NT2/D1 (cell line): ENCODE measurements around the gene DZIP1.

Experiments
- DNase-seq: peaks from one replicate; pipeline ENCODE4 v3.0.0-alpha.2; 2011; ENCODE audit warnings: low read depth, low spot score
- H3K27me3 ChIP-seq: 2 replicates; pipeline ENCODE4 v1.6.0; 2011; ENCODE audit warnings: mild to moderate bottlenecking; ENCODE audit not compliant: insufficient read length, insufficient read depth
- H3K36me3 ChIP-seq: 2 replicates; pipeline ENCODE4 v1.6.1; 2011; ENCODE audit warnings: mild to moderate bottlenecking, low read length, mixed read lengths; ENCODE audit not compliant: insufficient read depth, insufficient read length
- H3K4me1 ChIP-seq: 2 replicates; pipeline ENCODE4 v1.5.1; 2011; ENCODE audit not compliant: insufficient read depth, insufficient read length
- H3K4me3 ChIP-seq: 2 replicates; pipeline ENCODE4 v1.5.1; 2011; ENCODE audit warnings: low read depth; ENCODE audit not compliant: insufficient read length
- H3K9ac ChIP-seq: 2 replicates; pipeline ENCODE4 v1.6.0; 2011; ENCODE audit warnings: low read depth; ENCODE audit not compliant: insufficient read length
- H3K9me3 ChIP-seq: 2 replicates; pipeline ENCODE4 v1.5.1; 2011; ENCODE audit warnings: mild to moderate bottlenecking, low read length; ENCODE audit not compliant: insufficient read depth
- SUZ12 ChIP-seq: IDR thresholded peaks from 2 replicates; pipeline ENCODE4 v1.6.1; 2011; ENCODE audit not compliant: insufficient read length, insufficient read depth; ENCODE audit errors: extremely low read depth
- YY1 ChIP-seq: IDR thresholded peaks from 2 replicates; pipeline ENCODE4 v1.6.1; 2011; ENCODE audit not compliant: insufficient read length, insufficient read depth
- ZNF274 ChIP-seq: IDR thresholded peaks from 2 replicates; pipeline ENCODE4 v1.6.1; 2011; ENCODE audit warnings: mild to moderate bottlenecking, low read depth, low read length

DZIP1 gene

GRCh38 chr13:95557013-95557412, 87.5 kb downstream of the DZIP1 start:
- Histone ChIP-seq H3K36me3 (peaks cover 22% of the 10 kb centered on the region), H3K4me3 (no peak overlapping the region), H3K9me3 (no peaks in the 10 kb centered on the region), H3K27me3 (no peaks in the 10 kb centered on the region), H3K4me1 (peaks cover 3% of the 10 kb centered on the region), H3K9ac (no peak overlapping the region)
- TF ChIP-seq ZNF274 = no peak
- no peak for DNase-seq

GRCh38 chr13:95553581-95554385, 90.7 kb downstream of the DZIP1 start:
- Histone ChIP-seq H3K4me1 (peaks cover 6% of the 10 kb centered on the region), H3K36me3 (peaks cover 4% of the 10 kb centered on the region), H3K9ac (peak overlapping the region; percentile 85), H3K27me3 (no peaks in the 10 kb centered on the region), H3K4me3 (peak overlapping the region; percentile 81), H3K9me3 (no peaks in the 10 kb centered on the region)
- TF ChIP-seq YY1 = no peak
- TF ChIP-seq SUZ12 = no peak
- TF ChIP-seq ZNF274 = no peak
- no peak for DNase-seq

GRCh38 chr13:95552539-95553441, 91.7 kb downstream of the DZIP1 start, which contains the start of gene CLDN10:
CLDN10 (plus strand) TSS chr13:95552720; CDS start chr13:95552754, 34 bp downstream.
- TF ChIP-seq SUZ12 = no peak
- no peak for TF ChIP-seq ZNF274
- TF ChIP-seq YY1 = no peak
- H3K36me3 ChIP-seq = peaks cover 4% of the 10 kb centered on the region
- peak within 1 kb of the TSS; percentile 85 for H3K9ac ChIP-seq
- peaks cover 8% of the 10 kb centered on the region for H3K4me1 ChIP-seq
- no peaks in the 10 kb centered on the region for H3K9me3 ChIP-seq
- peak within 1 kb of the TSS; percentile 81 for H3K4me3 ChIP-seq
- no peaks in the 10 kb centered on the region for H3K27me3 ChIP-seq
- peak; percentile 63 for DNase-seq

GRCh38 chr13:95552208-95552538, 92.3 kb downstream of the DZIP1 start:
- no peak overlapping the region for H3K4me3 ChIP-seq

GRCh38 chr13:95547531-95548167, 96.9 kb downstream of the DZIP1 start:
- Histone ChIP-seq H3K27me3 (no peaks in the 10 kb centered on the region), H3K9me3 (no peaks in the 10 kb centered on the region), H3K9ac (no peak overlapping the region), H3K4me1 (peaks cover 10% of the 10 kb centered on the region), H3K4me3 (no peak overlapping the region), H3K36me3 (no peaks in the 10 kb centered on the region)
- DNase-seq = no peak
- no peak for TF ChIP-seq YY1
- no peak for TF ChIP-seq ZNF274
- no peak for TF ChIP-seq SUZ12

More at GRCh38 chr13:95552208-95552538, 92.3 kb downstream of the DZIP1 start:
- no peak for DNase-seq
- H3K27me3 ChIP-seq = no peaks in the 10 kb centered on the region
- H3K9ac ChIP-seq = no peak overlapping the region
- H3K36me3 ChIP-seq = peaks cover 4% of the 10 kb centered on the region
- H3K9me3 ChIP-seq = no peaks in the 10 kb centered on the region
- no peak for TF ChIP-seq SUZ12
- no peak for TF ChIP-seq YY1
- TF ChIP-seq ZNF274 = no peak
- H3K4me1 ChIP-seq = peaks cover 10% of the 10 kb centered on the region

GRCh38 chr13:95546919-95547318, 97.6 kb downstream of the DZIP1 start:
- no peaks in the 10 kb centered on the region for H3K27me3 ChIP-seq
- H3K4me3 ChIP-seq = no peak overlapping the region
- peak overlapping the region; percentile 17 for H3K9ac ChIP-seq

GRCh38 chr13:95544293-95544692, 100.2 kb downstream of the DZIP1 start:
- no peaks in the 10 kb centered on the region for H3K9me3 ChIP-seq

More at GRCh38 chr13:95546919-95547318, 97.6 kb downstream of the DZIP1 start:
- H3K4me1 ChIP-seq = peaks cover 8% of the 10 kb centered on the region
- no peak for DNase-seq
- H3K9me3 ChIP-seq = no peaks in the 10 kb centered on the region
- TF ChIP-seq SUZ12 (no peak), YY1 (no peak), ZNF274 (no peak)
- H3K36me3 ChIP-seq = no peaks in the 10 kb centered on the region

More at GRCh38 chr13:95544293-95544692, 100.2 kb downstream of the DZIP1 start:
- TF ChIP-seq ZNF274 (no peak), SUZ12 (no peak), YY1 (no peak)
- Histone ChIP-seq H3K36me3 (no peaks in the 10 kb centered on the region), H3K9ac (no peak overlapping the region), H3K27me3 (no peaks in the 10 kb centered on the region), H3K4me1 (peaks cover 6% of the 10 kb centered on the region), H3K4me3 (no peak overlapping the region)
- DNase-seq = no peak
